ENCODE measurements around the gene IFT122. TPM values are rescaled to one million over a fixed set of nuclear protein-coding genes. Genes with fewer than 3 reads are reported as not detected.
A peak's percentile ranks its signal among the peaks of the same experiment; 100 is the strongest.

Gene IFT122
- total and polyA plus RNA-seq, 2 of the 4 experiments (the other 2 are of a cell fraction), result 16.8 to 28.0 TPM

DNA sequence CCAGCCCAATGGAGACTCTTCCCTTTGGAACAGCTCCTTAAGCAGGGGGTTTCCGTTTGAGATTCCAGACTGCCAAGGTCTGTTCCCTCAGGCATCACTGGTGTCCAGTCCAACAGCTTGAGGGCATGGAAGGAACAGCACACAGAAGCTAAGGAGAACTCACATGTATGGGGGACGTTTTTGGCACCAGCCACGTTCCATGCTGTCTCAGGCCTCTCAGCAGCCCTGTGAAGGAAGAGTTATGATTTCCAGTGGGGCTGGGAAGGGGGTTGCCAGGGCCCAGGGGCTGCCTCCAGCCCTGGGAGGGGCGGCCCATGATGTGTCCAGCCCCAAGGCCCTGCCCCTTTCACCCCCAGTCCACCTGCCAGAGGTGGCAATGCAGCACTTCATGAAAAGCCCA, 80.9 kb downstream of the IFT122 start:
- H3K27me3 ChIP-seq (ENCODE audit: control insufficient read depth, insufficient read depth, low read length), result no peaks in the 10 kb centered on the region
- no peaks in the 10 kb centered on the region for H3K79me1 ChIP-seq (ENCODE audit: low read depth in 1 of 2, low read length in 2 of 2)
- H2AK9ac ChIP-seq (replicated peaks; ENCODE audit: low read depth, low read length, poor library complexity), result no peak overlapping the region
- TF ChIP-seq MXI1 (IDR thresholded peaks at IDR 0.05; ENCODE audit: borderline replicate concordance, low read depth, low read length) (no peak), POLR2A (IDR thresholded peaks at IDR 0.05; ENCODE audit: low read depth, low read length) (no peak), SMC3 (IDR thresholded peaks at IDR 0.05; ENCODE audit: low read depth, low read length) (no peak), MAZ (IDR thresholded peaks at IDR 0.05; ENCODE audit: borderline replicate concordance, low read depth, low read length) (no peak), CEBPB (IDR thresholded peaks at IDR 0.05; ENCODE audit: low read depth, low read length) (no peak), CHD1 (IDR thresholded peaks at IDR 0.05; ENCODE audit: low read depth, low read length) (no peak)
- TF ChIP-seq, protein P1, sequence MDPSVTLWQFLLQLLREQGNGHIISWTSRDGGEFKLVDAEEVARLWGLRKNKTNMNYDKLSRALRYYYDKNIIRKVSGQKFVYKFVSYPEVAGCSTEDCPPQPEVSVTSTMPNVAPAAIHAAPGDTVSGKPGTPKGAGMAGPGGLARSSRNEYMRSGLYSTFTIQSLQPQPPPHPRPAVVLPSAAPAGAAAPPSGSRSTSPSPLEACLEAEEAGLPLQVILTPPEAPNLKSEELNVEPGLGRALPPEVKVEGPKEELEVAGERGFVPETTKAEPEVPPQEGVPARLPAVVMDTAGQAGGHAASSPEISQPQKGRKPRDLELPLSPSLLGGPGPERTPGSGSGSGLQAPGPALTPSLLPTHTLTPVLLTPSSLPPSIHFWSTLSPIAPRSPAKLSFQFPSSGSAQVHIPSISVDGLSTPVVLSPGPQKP (IDR thresholded peaks at IDR 0.05; ENCODE audit: borderline replicate concordance, low read depth, low read length), result no peak
- TF ChIP-seq, protein P2, sequence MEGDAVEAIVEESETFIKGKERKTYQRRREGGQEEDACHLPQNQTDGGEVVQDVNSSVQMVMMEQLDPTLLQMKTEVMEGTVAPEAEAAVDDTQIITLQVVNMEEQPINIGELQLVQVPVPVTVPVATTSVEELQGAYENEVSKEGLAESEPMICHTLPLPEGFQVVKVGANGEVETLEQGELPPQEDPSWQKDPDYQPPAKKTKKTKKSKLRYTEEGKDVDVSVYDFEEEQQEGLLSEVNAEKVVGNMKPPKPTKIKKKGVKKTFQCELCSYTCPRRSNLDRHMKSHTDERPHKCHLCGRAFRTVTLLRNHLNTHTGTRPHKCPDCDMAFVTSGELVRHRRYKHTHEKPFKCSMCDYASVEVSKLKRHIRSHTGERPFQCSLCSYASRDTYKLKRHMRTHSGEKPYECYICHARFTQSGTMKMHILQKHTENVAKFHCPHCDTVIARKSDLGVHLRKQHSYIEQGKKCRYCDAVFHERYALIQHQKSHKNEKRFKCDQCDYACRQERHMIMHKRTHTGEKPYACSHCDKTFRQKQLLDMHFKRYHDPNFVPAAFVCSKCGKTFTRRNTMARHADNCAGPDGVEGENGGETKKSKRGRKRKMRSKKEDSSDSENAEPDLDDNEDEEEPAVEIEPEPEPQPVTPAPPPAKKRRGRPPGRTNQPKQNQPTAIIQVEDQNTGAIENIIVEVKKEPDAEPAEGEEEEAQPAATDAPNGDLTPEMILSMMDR (conservative IDR thresholded peaks at IDR 0.05; ENCODE audit: low read depth, low read length), result no peak
- dilution Hi-C loops (cut with HindIII; ENCODE audit: low sequenced_read_pairs, unreplicated experiment) (no loop called here), intact Hi-C loops (cut with micrococcal nuclease) (no loop called here), in situ Hi-C loops (cut with MboI; ENCODE audit: low sequenced_read_pairs) (no loop called here)
- H2BK5ac ChIP-seq (ENCODE audit: low read depth, low read length, poor library complexity, severe bottlenecking), result no peak overlapping the region
- no peak overlapping the region for H3K9ac ChIP-seq (ENCODE audit: low read depth, low read length)
- ATAC-seq (ENCODE audit: low read depth) (no peak), DNase-seq (peak; percentile 10)
- H3K27ac ChIP-seq (ENCODE audit: insufficient read depth, low read length), result no peak overlapping the region
- no TSS peak for BruUV-seq (replicated peaks)
- no peak overlapping the region for H2BK120ac ChIP-seq (ENCODE audit: low read depth, low read length)
- no peak overlapping the region for H3K56ac ChIP-seq (ENCODE audit: extremely low read depth, insufficient read depth, low read length)
- H3K4ac ChIP-seq (ENCODE audit: low read depth, low read length), result no peak overlapping the region
- no peak overlapping the region for H3K4me2 ChIP-seq (ENCODE audit: low read depth, low read length)
- peaks cover 3% of the 10 kb centered on the region; the same call in 1 of the 2 replicates for H3K9me1 ChIP-seq (ENCODE audit: insufficient read depth, low read length)
- no peak overlapping the region for H3K14ac ChIP-seq (replicated peaks; ENCODE audit: low read depth, low read length)
- peaks cover 2% of the 10 kb centered on the region; the same call in 1 of the 2 replicates for H3K4me1 ChIP-seq (ENCODE audit: control insufficient read depth, insufficient read depth, low read length)
- H2BK15ac ChIP-seq (ENCODE audit: low read depth, low read length), result no peak overlapping the region
- H3K18ac ChIP-seq (ENCODE audit: low read depth, low read length), result no peak overlapping the region
- H3K9me3 ChIP-seq (ENCODE audit: control insufficient read depth, insufficient read depth, low read length), result no peaks in the 10 kb centered on the region
- ChIA-PET POLR2A (ENCODE audit: unreplicated experiment) (no interaction called here), CTCF (no interaction called here)
- no peak overlapping the region for H3K4me3 ChIP-seq (ENCODE audit: insufficient read depth, low read depth, low read length)
- H2AFZ ChIP-seq (replicated peaks; ENCODE audit: low read length, poor library complexity), result no peak overlapping the region
- no peak overlapping the region for H4K91ac ChIP-seq (ENCODE audit: insufficient read depth, low read depth, low read length)
- H4K8ac ChIP-seq (ENCODE audit: low read depth in 2 of 2, low read length in 2 of 2), result no peak overlapping the region
- no peak overlapping the region for H2AK5ac ChIP-seq (ENCODE audit: low read depth, low read length)
- H2BK20ac ChIP-seq (ENCODE audit: low read depth, low read length), result no peak overlapping the region
- no peak overlapping the region for H3K23ac ChIP-seq (ENCODE audit: low read depth, low read length)
- no peak overlapping the region for H4K5ac ChIP-seq (ENCODE audit: low read depth, low read length)
- no CpG with 5 or more reads among the region's 4 CpGs for WGBS, 2 experiments (ENCODE audit: extremely low coverage in 2 of 2, insufficient read length in 1 of 2)
- no peaks in the 10 kb centered on the region for H4K20me1 ChIP-seq (ENCODE audit: insufficient read depth, low read length)
- H3K36me3 ChIP-seq (ENCODE audit: control insufficient read depth, insufficient read depth, low read length), result peaks cover 9% of the 10 kb centered on the region; the same call in 1 of the 2 replicates

All from IMR-90 (cell line).